HG03378 (cell line): ENCODE results near the gene MINDY4.

Source experiments
- ATAC-seq: cut with Tn5 transposase; IDR thresholded peaks from one replicate; pipeline ENCODE4 v1.9.1; 2021; ENCODE audit warnings: mild to moderate bottlenecking, moderate library complexity; ENCODE audit not compliant: unreplicated experiment

MINDY4 gene

DNA sequence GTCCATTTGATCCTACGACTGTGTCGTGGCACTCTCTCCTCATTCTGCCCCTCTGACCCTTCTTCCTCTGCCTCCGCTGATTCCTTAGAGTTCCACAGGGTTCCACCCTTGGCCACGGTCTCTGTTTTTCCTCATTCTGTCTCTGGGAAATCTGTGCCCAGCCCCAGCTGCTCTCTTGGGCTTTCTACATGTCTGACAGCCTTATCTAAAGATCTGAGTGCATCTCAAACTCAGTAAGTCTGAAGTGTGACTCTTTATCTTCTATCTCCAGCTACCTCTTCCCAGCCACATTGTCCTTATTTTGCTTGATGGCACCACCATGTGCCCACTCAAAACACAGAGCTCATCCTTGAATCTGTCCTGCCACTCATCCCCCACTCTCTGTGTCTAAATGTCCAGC is 78.3 kb downstream of the MINDY4 start:
- no peak for ATAC-seq

DNA sequence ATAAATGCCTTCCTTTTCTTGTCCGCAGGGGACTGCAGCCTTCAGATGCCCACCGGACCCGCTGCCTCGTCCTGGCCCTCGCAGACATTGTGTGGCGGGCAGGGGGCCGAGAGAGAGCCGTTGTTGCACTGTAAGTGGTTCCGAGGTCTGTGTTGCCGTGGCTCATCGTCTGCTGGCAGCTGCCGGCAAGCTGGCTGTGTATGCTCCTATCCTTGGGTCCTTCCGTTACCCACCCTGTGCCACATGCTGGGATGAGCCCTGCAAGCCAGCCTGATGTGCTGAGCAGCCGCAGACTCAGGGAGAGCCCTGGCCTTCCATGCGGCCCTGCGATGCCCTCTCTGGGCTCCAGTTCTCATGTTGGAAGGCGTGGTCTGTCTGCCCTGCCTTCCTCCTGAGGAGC is 79.2 kb downstream of the MINDY4 start:
- no peak for ATAC-seq

DNA sequence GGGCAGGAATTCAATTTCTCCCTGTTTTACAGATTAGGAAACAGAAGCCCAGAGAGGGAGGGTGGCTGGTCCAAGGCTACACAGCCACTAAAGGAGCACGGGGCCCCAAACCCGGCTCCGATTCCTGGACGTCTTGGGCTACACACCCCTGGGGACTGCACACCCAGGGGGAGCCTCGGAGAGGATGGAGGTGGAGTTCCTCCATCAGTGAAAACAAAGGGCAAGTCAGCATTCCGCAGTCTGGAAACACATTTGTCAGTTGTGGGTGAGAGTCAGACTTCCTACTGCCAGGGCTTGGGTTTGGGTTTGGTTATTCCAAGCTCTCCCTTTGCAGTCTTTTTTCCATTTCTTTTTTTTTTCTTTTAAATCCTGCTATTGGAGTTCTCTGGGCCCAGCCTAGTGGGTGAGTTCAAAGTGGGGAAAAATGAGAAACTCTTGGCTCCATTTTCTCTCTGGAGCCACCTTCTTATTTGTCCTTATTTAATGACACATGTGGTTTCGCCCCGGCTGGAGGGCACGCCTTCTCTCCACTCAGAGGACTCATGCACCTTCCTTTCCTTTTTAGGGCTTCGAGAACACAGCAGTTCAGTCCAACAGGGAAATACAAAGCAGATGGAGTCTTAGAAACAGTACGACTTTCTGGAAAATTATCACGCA is 80.6 kb downstream of the MINDY4 start:
- ATAC-seq = no peak

- ATAC-seq = no peak
Observed at GRCh38 chr7:30852308-30852684, 81.1 kb downstream of the MINDY4 start.

GRCh38 chr7:30852744-30853288 is 81.6 kb downstream of the MINDY4 start:
- no peak for ATAC-seq

DNA sequence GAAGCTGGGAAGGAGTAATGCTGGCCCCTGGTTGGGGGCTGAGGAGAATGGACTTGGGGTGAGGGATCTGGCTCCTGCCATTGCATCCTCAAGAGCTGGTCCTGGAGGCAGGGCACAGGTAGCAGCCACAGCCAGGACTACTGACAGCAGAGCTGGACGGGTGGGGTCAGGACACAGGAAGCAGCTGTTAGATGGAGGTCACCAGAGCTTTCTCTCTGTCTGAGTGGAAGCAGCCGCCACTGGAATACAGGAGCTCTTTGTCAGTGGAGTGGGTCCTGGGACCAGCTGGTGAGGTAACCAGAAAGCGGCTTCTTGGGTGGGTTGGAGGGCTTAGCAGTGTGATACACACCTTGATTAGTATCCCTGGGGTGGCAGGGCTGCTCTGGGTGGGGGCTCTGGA is 82.4 kb downstream of the MINDY4 start:
- no peak for ATAC-seq

GRCh38 chr7:30855936-30856335 is 84.7 kb downstream of the MINDY4 start:
- ATAC-seq = no peak

DNA sequence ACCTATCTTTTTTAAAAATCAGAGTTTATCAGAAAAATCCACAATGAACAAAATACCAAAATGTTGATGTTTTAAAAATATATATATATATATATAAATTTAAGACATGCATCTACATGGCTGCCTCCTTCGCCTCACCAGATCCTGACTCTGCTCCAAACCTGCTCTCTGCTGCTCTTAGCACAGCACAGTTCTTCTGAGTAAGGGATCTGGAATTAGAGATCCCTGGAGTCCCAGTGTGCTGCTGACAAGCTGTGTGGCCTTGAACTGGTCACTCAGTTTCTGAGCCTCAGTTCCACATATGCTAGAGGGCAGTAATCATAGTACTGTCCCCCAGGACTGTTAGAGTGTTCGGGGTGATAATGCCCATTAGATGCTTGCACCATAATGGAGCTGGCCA is 87.4 kb downstream of the MINDY4 start:
- no peak for ATAC-seq

- ATAC-seq = no peak
Observed at GRCh38 chr7:30859202-30859939, 88.2 kb downstream of the MINDY4 start.

DNA sequence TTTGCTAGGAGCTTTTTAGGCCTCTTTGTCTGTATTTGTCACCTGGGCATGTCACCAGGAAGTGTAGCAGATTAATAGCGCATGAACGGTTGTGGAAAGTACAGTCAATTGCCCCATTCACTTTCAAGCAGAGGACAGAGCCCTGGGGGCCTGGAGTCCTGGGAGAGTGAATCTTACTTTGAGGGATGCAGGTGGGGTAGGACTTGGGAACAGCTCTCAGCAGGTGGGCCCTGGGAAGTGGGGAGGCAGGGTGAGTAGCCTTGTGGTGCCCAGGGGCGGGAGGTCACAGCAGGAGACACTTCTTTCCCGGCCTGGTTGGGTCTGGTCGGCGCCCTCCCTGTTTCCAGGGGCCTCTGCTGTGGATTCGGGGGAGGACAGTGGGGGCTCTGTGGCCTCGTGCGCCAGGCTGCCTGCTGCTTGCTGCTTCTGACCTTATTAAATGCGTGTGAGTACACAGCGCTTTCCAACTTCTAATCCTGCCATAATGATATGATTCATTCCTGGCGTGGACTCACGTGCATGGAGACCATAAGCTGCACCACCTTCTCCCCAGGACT is 88.8 kb downstream of the MINDY4 start:
- no peak for ATAC-seq

GRCh38 chr7:30861612-30862011 is 90.4 kb downstream of the MINDY4 start:
- ATAC-seq = no peak

DNA sequence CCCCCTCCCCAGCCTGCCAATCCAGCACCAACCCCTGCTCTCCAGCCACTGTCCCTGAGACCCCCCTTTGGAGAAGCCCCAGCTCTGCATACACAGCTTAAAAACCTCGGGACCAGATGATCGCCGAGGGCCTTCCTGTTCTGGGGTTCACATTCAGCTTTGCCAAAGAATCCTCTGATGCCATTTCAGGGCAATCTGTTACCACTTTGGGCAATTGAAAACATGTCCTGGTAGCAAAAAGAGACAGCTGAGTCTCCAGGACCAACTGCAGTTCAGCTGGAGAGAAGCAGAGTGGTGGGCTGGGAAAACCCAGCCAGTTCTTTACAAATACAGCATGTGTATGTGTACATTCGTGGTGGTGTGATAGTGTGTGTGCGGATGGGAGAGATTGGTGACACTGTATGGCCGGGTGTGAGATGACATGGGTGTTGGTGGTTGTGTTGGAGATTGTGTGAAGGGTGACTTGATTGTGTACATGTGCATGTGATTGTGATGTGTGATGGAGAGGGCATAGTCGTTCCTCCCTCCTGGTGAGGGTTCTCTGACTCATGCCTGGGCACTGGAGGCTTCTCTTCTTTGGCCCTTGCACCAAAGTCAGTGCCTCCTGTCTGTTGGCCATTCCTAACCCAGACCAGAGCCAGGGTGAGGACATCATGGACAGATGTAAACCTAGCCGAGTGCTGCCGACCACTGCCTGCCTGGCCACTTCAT is 91.9 kb downstream of the MINDY4 start:
- ATAC-seq = no peak

DNA sequence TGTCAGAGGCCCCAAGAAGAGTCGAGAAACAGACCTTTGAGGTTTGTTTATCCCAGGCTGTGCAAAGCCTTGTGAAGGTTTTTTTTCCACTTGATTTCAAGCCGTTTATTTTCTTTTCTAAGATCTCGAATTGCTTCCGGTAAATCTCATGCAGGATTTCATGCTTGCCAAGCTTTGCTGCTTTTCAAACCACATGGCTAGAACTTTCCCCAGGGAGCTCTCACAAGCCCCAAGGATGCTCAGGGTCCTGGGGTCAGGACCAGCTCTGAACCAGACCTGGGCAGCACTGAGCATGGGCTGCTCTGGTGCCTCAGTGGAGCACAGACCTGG is 92.5 kb downstream of the MINDY4 start:
- ATAC-seq = no peak

- no peak for ATAC-seq
Observed at GRCh38 chr7:30864101-30864500, 92.9 kb downstream of the MINDY4 start.

DNA sequence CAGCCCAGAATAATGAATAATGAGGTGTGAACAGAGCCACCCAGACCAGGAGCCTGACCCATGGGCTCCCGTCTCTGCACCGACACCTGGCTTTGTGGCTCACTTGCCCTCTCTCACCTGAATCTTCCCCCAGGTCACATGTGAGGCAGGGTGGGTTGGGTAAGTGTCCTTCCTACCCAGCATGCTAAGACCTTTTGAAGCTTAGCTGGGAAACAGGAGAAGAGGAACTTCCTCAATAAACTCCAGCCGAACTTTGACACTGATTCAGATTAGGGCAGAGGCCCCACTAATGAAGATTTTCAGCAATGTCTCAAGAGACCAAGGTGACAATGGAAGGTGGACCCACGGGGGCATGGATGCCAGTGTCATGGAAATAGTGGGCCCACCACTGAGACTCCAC is 93.9 kb downstream of the MINDY4 start:
- ATAC-seq = no peak

- no peak for ATAC-seq
Observed at GRCh38 chr7:30865821-30866220, 94.6 kb downstream of the MINDY4 start.

GRCh38 chr7:30866939-30867338 is 95.7 kb downstream of the MINDY4 start:
- no peak for ATAC-seq

DNA sequence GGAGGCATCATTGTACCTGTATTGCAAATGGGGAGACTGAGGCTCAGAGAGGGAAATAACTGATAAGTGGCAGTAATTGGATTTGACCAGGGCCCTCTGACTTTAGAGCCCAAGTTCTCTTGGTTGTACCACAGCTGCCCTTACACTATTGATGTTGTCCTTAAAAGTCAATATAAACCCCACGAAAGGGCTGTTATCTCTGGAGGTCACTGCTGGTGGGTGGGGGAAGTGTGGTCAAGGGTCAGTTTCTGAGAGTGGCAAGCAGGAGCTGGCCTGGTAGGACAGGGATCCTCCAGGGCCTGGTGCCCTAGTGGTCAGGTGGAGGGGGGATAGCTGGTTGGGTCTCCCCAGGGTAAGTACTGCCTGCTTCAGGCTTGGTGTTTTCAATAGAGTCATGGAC is 96.3 kb downstream of the MINDY4 start:
- no peak for ATAC-seq

GRCh38 chr7:30869794-30870611 is 98.8 kb downstream of the MINDY4 start:
- ATAC-seq = no peak

DNA sequence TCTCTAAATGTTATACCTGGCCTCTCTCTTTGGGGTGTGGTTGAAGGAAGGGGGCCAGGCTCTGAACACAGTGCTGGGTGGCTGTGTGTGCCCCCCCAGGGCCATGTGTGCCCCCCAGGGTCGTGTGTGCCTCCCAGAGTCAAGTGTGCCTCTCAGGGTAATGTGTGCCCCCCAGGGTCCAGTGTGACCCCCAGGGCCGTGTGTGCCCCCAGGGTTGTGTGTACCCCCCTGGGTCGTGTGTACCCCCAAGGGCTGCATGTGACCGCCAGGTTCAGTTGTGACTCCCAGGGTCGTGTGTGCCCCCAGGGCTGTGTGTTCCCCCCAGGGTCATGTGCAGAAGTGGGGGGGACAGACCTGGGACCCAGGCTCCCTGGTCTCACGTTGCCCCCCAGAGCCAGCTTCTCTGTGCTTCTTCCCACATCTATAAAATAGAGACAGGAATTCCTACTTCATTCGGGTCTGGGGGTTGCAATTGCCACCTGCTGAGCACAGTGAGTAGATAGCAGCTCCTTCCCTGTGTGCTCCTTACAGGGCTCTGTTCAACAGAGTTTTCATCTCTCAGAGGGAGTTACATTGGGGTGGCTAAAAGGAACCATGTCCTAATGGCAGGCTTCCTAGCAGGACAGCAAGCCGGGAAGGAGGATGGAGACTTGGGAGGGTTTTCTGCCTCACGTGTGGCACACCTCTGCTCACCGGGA is 99.8 kb downstream of the MINDY4 start:
- no peak for ATAC-seq
